Smooth muscle cell (in vitro differentiated cells): ENCODE measurements around the gene USP6NL. TPM values are rescaled to one million over a fixed set of nuclear protein-coding genes. Genes with fewer than 3 reads are reported as not detected.

Source experiments
- DNase-seq: peaks from one replicate; lab custom pipeline; 2025; ENCODE audit not compliant: unreplicated experiment; lab: John Stamatoyannopoulos, UW
- H2AFZ ChIP-seq: fragments of 200-600 bp; sonication (generic); 2 replicates; pipeline ENCODE4 v1.6.0; 2016; ENCODE audit warnings: antibody characterized with exemption, low read depth, mild to moderate bottlenecking
- H3F3A ChIP-seq: fragments of 200-600 bp; sonication (generic); 2 replicates; pipeline ENCODE4 v1.6.0; 2017; ENCODE audit warnings: antibody characterized with exemption, low read depth
- H3K27ac ChIP-seq: fragments of 200-600 bp; sonication (generic); 2 replicates; pipeline ENCODE4 v1.5.1; 2016; ENCODE audit warnings: low read depth, mild to moderate bottlenecking
- H3K27me3 ChIP-seq: fragments of 200-600 bp; sonication (generic); 2 replicates; pipeline ENCODE4 v1.6.1; 2016; ENCODE audit warnings: low read depth, mild to moderate bottlenecking
- H3K36me3 ChIP-seq: fragments of 200-600 bp; sonication (generic); 2 replicates; pipeline ENCODE4 v1.5.1; 2016; ENCODE audit warnings: low read depth
- H3K4me1 ChIP-seq: fragments of 200-600 bp; sonication (generic); 2 replicates; pipeline ENCODE4 v1.5.1; 2016; ENCODE audit warnings: low read depth
- H3K4me2 ChIP-seq: fragments of 200-600 bp; sonication (generic); 2 replicates; pipeline ENCODE4 v1.6.0; 2016; ENCODE audit warnings: mild to moderate bottlenecking
- H3K4me3 ChIP-seq: fragments of 200-600 bp; sonication (generic); 2 replicates; pipeline ENCODE4 v1.5.1; 2016; ENCODE audit warnings: mild to moderate bottlenecking
- H3K79me2 ChIP-seq: fragments of 200-600 bp; sonication (generic); 2 replicates; pipeline ENCODE4 v1.6.0; 2016; ENCODE audit warnings: low read depth, mild to moderate bottlenecking
- H3K9ac ChIP-seq: fragments of 200-600 bp; sonication (generic); 2 replicates; pipeline ENCODE4 v1.6.0; 2016; ENCODE audit warnings: low read depth
- H3K9me3 ChIP-seq: fragments of 200-600 bp; sonication (generic); replicated peaks from 2 replicates; pipeline ENCODE4 v1.5.1; 2016; ENCODE audit warnings: low read depth
- H4K20me1 ChIP-seq: fragments of 200-600 bp; sonication (generic); 2 replicates; pipeline ENCODE4 v1.6.0; 2016; ENCODE audit warnings: low read depth
- CTCF ChIP-seq: fragments of 200-600 bp; sonication (generic); IDR thresholded peaks from 2 replicates; pipeline ENCODE4 v1.5.1; 2017; ENCODE audit warnings: borderline replicate concordance, mild to moderate bottlenecking, antibody characterized with exemption; ENCODE audit not compliant: insufficient read depth, poor library complexity, severe bottlenecking
- WGBS: methylation state at CpG from one replicate; pipeline ENCODE4 v1.1.7; 2016; ENCODE audit warnings: low lambda C conversion rate; 5-methylcytosine and 5-hydroxymethylcytosine counted together
- polyA plus RNA-seq: library from polyadenylated mRNA; unstranded; fragments of >200 nt; fragmentation: Nextera tagmentation; extraction: Ambion mirVana; gene quantifications from 2 replicates; pipeline ENCODE4 v1.2.1, GENCODE V29; 2016
- total RNA-seq: library from RNA; depleted of rRNA; stranded (reverse); fragments of >200 nt; gene quantifications from 2 replicates; pipeline ENCODE4 v1.2.3, GENCODE V29; 2014

USP6NL gene
- total and polyA plus RNA-seq, 2 experiments from 2014 or later: 12.0 to 32.8 TPM

GRCh38 chr10:11541296-11541695 lies 70.2 kb downstream of the USP6NL start:
- Histone ChIP-seq H3K36me3 (no peaks in the 10 kb centered on the region), H3K9me3 (no peaks in the 10 kb centered on the region), H4K20me1 (peaks cover 34% of the 10 kb centered on the region), H3K4me3 (no peak overlapping the region), H3K27me3 (no peaks in the 10 kb centered on the region), H3K4me1 (peaks cover 12% of the 10 kb centered on the region), H3F3A (no peaks in the 10 kb centered on the region), H3K9ac (no peak overlapping the region), H3K27ac (no peak overlapping the region), H3K79me2 (peaks cover 75% of the 10 kb centered on the region), H2AFZ (no peak overlapping the region), H3K4me2 (no peak overlapping the region)
- DNase-seq: no peak
- TF ChIP-seq CTCF: no peak
- 92% methylated on average over 3 of the region's 3 CpGs for WGBS

GRCh38 chr10:11539191-11539868 lies 72.1 kb downstream of the USP6NL start:
- TF ChIP-seq CTCF: no peak
- H3K36me3 ChIP-seq: no peaks in the 10 kb centered on the region
- H3F3A ChIP-seq: no peaks in the 10 kb centered on the region
- peaks cover 44% of the 10 kb centered on the region for H4K20me1 ChIP-seq
- no peak overlapping the region for H2AFZ ChIP-seq
- no peaks in the 10 kb centered on the region for H3K27me3 ChIP-seq
- DNase-seq: no peak
- H3K27ac ChIP-seq: peak overlapping the region; percentile 64
- peak overlapping the region; percentile 2 for H3K4me2 ChIP-seq
- no peak overlapping the region for H3K4me3 ChIP-seq
- H3K79me2 ChIP-seq: peaks cover 77% of the 10 kb centered on the region
- 20% methylated on average over 2 of the region's 2 CpGs for WGBS
- H3K9ac ChIP-seq: no peak overlapping the region
- H3K4me1 ChIP-seq: peaks cover 6% of the 10 kb centered on the region
- no peaks in the 10 kb centered on the region for H3K9me3 ChIP-seq

- Histone ChIP-seq H3K9me3 (no peaks in the 10 kb centered on the region), H3K27me3 (no peaks in the 10 kb centered on the region), H3K9ac (no peak overlapping the region), H3K4me3 (no peak overlapping the region), H3K36me3 (no peaks in the 10 kb centered on the region), H3K4me2 (no peak overlapping the region), H3K4me1 (peaks cover 6% of the 10 kb centered on the region), H4K20me1 (peaks cover 49% of the 10 kb centered on the region), H3K79me2 (peaks cover 77% of the 10 kb centered on the region), H2AFZ (no peak overlapping the region), H3F3A (no peaks in the 10 kb centered on the region), H3K27ac (peak overlapping the region; percentile 64)
- DNase-seq: no peak
- TF ChIP-seq CTCF: no peak
- WGBS: 86% methylated on average over 8 of the region's 8 CpGs
Measured at GRCh38 chr10:11538834-11539190, 72.6 kb downstream of the USP6NL start.

GRCh38 chr10:11536228-11536627 lies 75.2 kb downstream of the USP6NL start:
- H3K79me2 ChIP-seq: peaks cover 64% of the 10 kb centered on the region
- no peak for TF ChIP-seq CTCF

More at GRCh38 chr10:11536228-11536627, 75.2 kb downstream of the USP6NL start:
- no peak overlapping the region for H3K9ac ChIP-seq
- no peaks in the 10 kb centered on the region for H3K9me3 ChIP-seq
- peaks cover 56% of the 10 kb centered on the region for H4K20me1 ChIP-seq
- H3K4me2 ChIP-seq: no peak overlapping the region
- no peak for DNase-seq
- H3K4me1 ChIP-seq: peaks cover 22% of the 10 kb centered on the region
- no peak overlapping the region for H3K27ac ChIP-seq
- no peaks in the 10 kb centered on the region for H3F3A ChIP-seq
- no peak overlapping the region for H2AFZ ChIP-seq
- H3K36me3 ChIP-seq: no peaks in the 10 kb centered on the region
- H3K27me3 ChIP-seq: no peaks in the 10 kb centered on the region
- H3K4me3 ChIP-seq: no peak overlapping the region
- WGBS: 97% methylated on average over 1 of the region's 1 CpG
